Transverse colon (tissue), 4 donors: ENCODE data around the gene SFXN5. TPM values are rescaled to one million over a fixed set of nuclear protein-coding genes. Genes with fewer than 3 reads are reported as not detected.

Experiments used
- DNase-seq: peaks from one replicate; pipeline ENCODE4 v3.0.0-alpha.2; 2019
- H3K27ac ChIP-seq, 4 donors: fragments of 200-600 bp; sonication (generic); 2 replicates each; pipeline ENCODE4 v1.5.1; 2016 to 2018; ENCODE audit warnings: inconsistent platforms in 4 of 4
- H3K27me3 ChIP-seq: fragments of 200-600 bp; sonication (generic); 2 replicates; pipeline ENCODE4 v1.5.1; 2017; ENCODE audit warnings: inconsistent platforms
- H3K36me3 ChIP-seq, 4 donors: fragments of 200-600 bp; sonication (generic); 2 replicates each; pipeline ENCODE4 v1.5.1; 2017 to 2019; ENCODE audit warnings: inconsistent platforms in 4 of 4
- H3K4me1 ChIP-seq, 4 donors: fragments of 200-600 bp; sonication (generic); 2 replicates each; pipeline ENCODE4 v1.5.1; 2017 to 2020; ENCODE audit warnings: inconsistent platforms in 4 of 4
- H3K4me3 ChIP-seq, 4 donors: fragments of 200-600 bp; sonication (generic); 1 replicate in 1 of 4; 2 replicates in 3 of 4; pipeline versions ENCODE4 v1.5.1 to v1.6.1; 2017 to 2019; ENCODE audit warnings: inconsistent platforms in 4 of 4
- H3K9me3 ChIP-seq, 2 donors: fragments of 200-600 bp; sonication (generic); 2 replicates each; pipeline ENCODE4 v1.5.1; 2017 to 2019; ENCODE audit warnings: inconsistent platforms in 2 of 2
- CTCF ChIP-seq, 5 experiments: fragments of 200-600 bp in 3 of 5; fragments of 450-650 bp in 2 of 5; sonication (generic) in 3 of 5; IDR thresholded peaks; 1 replicate in 2 of 5; 2 replicates in 3 of 5; pipeline ENCODE4 v1.5.1; 2016 to 2017; ENCODE audit warnings: antibody characterized with exemption in 5 of 5, inconsistent platforms in 3 of 5, mild to moderate bottlenecking in 2 of 5, moderate library complexity in 1 of 5
- EP300 ChIP-seq: sonication (generic); formaldehyde crosslinking; IDR thresholded peaks from one replicate; pipeline ENCODE4 v1.6.1; 2017; ENCODE audit warnings: antibody characterized with exemption, low read depth
- POLR2A ChIP-seq: fragments of 450-650 bp; IDR thresholded peaks from one replicate; pipeline ENCODE4 v1.6.1; 2016; ENCODE audit warnings: antibody characterized with exemption, mild to moderate bottlenecking, moderate library complexity
- POLR2AphosphoS5 ChIP-seq, 3 donors: sonication (generic); formaldehyde crosslinking; IDR thresholded peaks; one replicate each; pipeline ENCODE4 v1.6.1; 2016; ENCODE audit warnings: antibody characterized with exemption in 3 of 3
- WGBS, 2 donors: methylation state at CpG; one replicate each; pipeline ENCODE4 v1.1.5; 2018; ENCODE audit warnings: low coverage in 1 of 2; 5-methylcytosine and 5-hydroxymethylcytosine counted together
- in situ Hi-C, 4 donors: fragments of 200-750 bp; cut with MboI; loops; one replicate each; pipeline versions ENCODE4 v1.15.0 to v1.15.1; 2017; ENCODE audit warnings: low sequenced_read_pairs in 3 of 4, low pct_ligation_motif_present in 1 of 4, low pct_unique_long_range_greater_than_20kb in 1 of 4
- intact Hi-C: fragments of 100-400 bp; cut with DNase I; formaldehyde crosslinking; loops from one replicate; pipeline ENCODE4 v1.15.1; 2023; ENCODE audit warnings: low total_unique reads
- total RNA-seq, 4 donors: library from RNA; depleted of rRNA; stranded (reverse); fragments of >200 nt; gene quantifications; one replicate each; pipeline ENCODE4 v1.1.0, GENCODE V29; 2016

The SFXN5 gene
- total RNA-seq, 4 donors from 2014 or later: 12.3 to 98.4 (median 42.7) TPM

- DNase-seq: no peak
- 60 to 91% methylated on average over 1 to 7 of the region's 7 CpGs for WGBS, 2 donors
- intact Hi-C loops (no loop called here), in situ Hi-C loops (loop anchor here in 2 of 4 donors (10.0 to 25.0 kb wide), 2 partner anchors 171 to 203 kb away; no protein-coding TSS in a partner anchor)
- H3K4me3 ChIP-seq: no peak overlapping the region
- TF ChIP-seq CTCF (IDR thresholded peaks at IDR 0.05) (no peak), POLR2AphosphoS5 (IDR thresholded peaks at IDR 0.05) (no peak), EP300 (no peak), POLR2A (no peak)
- no peaks in the 10 kb centered on the region for H3K9me3 ChIP-seq
- H3K27me3 ChIP-seq: no peaks in the 10 kb centered on the region
- H3K4me1 ChIP-seq: peaks cover 0 to 11% (median 0%) of the 10 kb centered on the region in 4 donors
- H3K27ac ChIP-seq: no peak overlapping the region
- H3K36me3 ChIP-seq: peaks cover 0 to 4% (median 0%) of the 10 kb centered on the region in 4 donors
Measured at GRCh38 chr2:72984172-72984671, 87.3 kb downstream of the SFXN5 start.

- no peak overlapping the region for H3K27ac ChIP-seq
- WGBS, 2 donors: 65% methylated on average over 10 of the region's 10 CpGs; no CpG with 5 or more reads in 1 of the 2 donors
- no peak overlapping the region for H3K4me3 ChIP-seq
- in situ Hi-C loops (loop anchor here in 2 of 4 donors (10.0 to 25.0 kb wide), 2 partner anchors 171 to 204 kb away; no protein-coding TSS in a partner anchor), intact Hi-C loops (no loop called here)
- no peak for TF ChIP-seq POLR2A
- TF ChIP-seq POLR2AphosphoS5 (IDR thresholded peaks at IDR 0.05): no peak
- TF ChIP-seq CTCF (IDR thresholded peaks at IDR 0.05): no peak
- no peak for TF ChIP-seq EP300
- DNase-seq: peak; percentile 53
- peaks cover 0 to 11% (median 0%) of the 10 kb centered on the region in 4 donors for H3K4me1 ChIP-seq
- H3K9me3 ChIP-seq: no peaks in the 10 kb centered on the region
- H3K36me3 ChIP-seq: peaks cover 0 to 4% (median 0%) of the 10 kb centered on the region in 4 donors
- H3K27me3 ChIP-seq: no peaks in the 10 kb centered on the region
Measured at GRCh38 chr2:72983500-72984161, 87.9 kb downstream of the SFXN5 start.

DNA sequence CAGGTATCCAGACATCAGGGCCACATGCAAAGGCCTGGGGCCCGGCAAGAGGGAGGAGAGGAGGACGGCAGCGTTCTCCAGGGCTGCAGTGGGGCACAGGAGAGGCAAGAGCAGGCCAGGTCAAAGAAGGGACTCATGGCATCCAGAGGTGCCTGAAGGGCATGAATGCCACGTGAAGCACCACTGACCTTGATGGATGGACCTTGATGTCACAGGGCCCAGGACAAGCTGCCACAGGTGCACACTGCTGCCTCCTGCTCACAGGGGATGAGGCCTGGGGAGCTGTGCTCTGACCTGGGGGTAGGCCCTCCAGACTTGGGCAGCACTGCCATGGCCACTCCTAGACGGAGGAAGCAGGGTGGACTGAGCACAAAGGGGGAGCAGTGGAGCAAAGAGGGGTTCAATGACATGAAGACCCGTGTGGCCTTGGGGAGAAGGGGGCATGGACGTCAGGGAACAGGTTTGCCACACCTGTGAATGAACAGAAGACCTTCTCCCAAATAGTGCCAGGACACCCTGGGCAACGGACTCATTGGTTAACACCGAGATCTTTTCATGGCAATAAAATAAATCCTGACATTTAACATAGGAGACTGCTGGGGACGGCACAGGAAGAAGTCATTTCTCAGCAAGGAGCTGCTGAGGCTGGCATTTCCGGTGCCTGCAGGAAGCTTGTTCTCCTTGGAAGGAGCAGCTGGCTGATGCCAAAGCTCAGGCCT, 88.6 kb downstream of the SFXN5 start:
- no peaks in the 10 kb centered on the region for H3K9me3 ChIP-seq
- in situ Hi-C loops (loop anchor here in 2 of 4 donors (10.0 to 25.0 kb wide), 2 partner anchors 172 to 204 kb away; no protein-coding TSS in a partner anchor), intact Hi-C loops (no loop called here)
- H3K27me3 ChIP-seq: no peaks in the 10 kb centered on the region
- H3K27ac ChIP-seq: no peak overlapping the region
- DNase-seq: no peak
- 79 to 89% methylated on average over 6 to 11 of the region's 11 CpGs for WGBS, 2 donors
- peaks cover 0 to 11% (median 0%) of the 10 kb centered on the region in 4 donors for H3K4me1 ChIP-seq
- no peak for TF ChIP-seq EP300
- TF ChIP-seq CTCF (IDR thresholded peaks at IDR 0.05): no peak
- no peak for TF ChIP-seq POLR2AphosphoS5 (IDR thresholded peaks at IDR 0.05)
- TF ChIP-seq POLR2A: no peak
- H3K4me3 ChIP-seq: no peak overlapping the region
- H3K36me3 ChIP-seq: peaks cover 0 to 2% (median 0%) of the 10 kb centered on the region in 4 donors

DNA sequence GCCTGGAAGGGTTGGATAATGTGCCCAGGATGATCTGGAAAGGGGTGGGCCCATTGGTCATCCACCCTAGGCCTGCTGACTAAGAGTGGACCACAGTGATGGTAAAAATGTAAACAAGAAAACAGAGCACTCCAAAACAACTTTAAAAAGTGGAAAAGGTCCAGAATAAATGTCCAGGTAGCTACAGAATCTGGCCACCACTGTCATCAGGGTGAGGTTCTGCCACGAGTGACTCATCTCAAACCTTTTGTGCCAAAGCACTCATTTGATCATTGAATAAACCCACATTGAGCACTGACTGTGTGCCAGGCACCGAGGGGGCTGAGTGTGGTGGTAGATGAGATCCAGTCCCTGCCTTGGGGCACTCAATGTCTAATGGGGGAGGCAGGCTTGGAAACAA, 89.3 kb downstream of the SFXN5 start:
- Histone ChIP-seq H3K27me3 (no peaks in the 10 kb centered on the region), H3K9me3 (no peaks in the 10 kb centered on the region), H3K4me3 (no peak overlapping the region), H3K27ac (no peak overlapping the region), H3K4me1 (peaks cover 0 to 11% (median 0%) of the 10 kb centered on the region in 4 donors), H3K36me3 (no peaks in the 10 kb centered on the region)
- WGBS, 2 donors: 81% methylated on average over 2 of the region's 2 CpGs; no CpG with 5 or more reads in 1 of the 2 donors
- intact Hi-C loops: no loop called here
- no peak for TF ChIP-seq CTCF (IDR thresholded peaks at IDR 0.05)
- DNase-seq: no peak
- in situ Hi-C loops: loop anchor here in 2 of 4 donors (10.0 to 25.0 kb wide), 2 partner anchors 173 to 205 kb away; no protein-coding TSS in a partner anchor
